Activated naive CD8-positive, alpha-beta T cell treated with anti-CD3 and anti-CD28 coated beads, Interleukin-2, amount 50 U/mL, for 24 hours (primary cell): ENCODE data around the gene GLYATL1.

Experiments
- ATAC-seq: fragments of 150-1000 bp; cut with Tn5 transposase; one replicate; pipeline ENCODE4 v1.10.0; 2021
- DNase-seq: peaks from one replicate; pipeline ENCODE4 v3.0.0; 2021
- H3K27ac Mint-ChIP-seq: one replicate; pipeline ENCODE4 v1.8.0; 2021; ENCODE audit warnings: mild to moderate bottlenecking, mixed read lengths
- H3K27me3 Mint-ChIP-seq: one replicate; pipeline ENCODE4 v1.8.0; 2021; ENCODE audit warnings: mixed read lengths
- H3K36me3 Mint-ChIP-seq: one replicate; pipeline ENCODE4 v1.8.0; 2021; ENCODE audit warnings: low read depth, mixed read lengths
- H3K4me1 Mint-ChIP-seq: one replicate; pipeline ENCODE4 v1.8.0; 2021; ENCODE audit warnings: mixed read lengths
- H3K4me3 Mint-ChIP-seq: one replicate; pipeline ENCODE4 v1.8.0; 2021; ENCODE audit warnings: mild to moderate bottlenecking, moderate library complexity, mixed read lengths
- H3K9me3 Mint-ChIP-seq: one replicate; pipeline ENCODE4 v1.8.0; 2021; ENCODE audit warnings: mixed read lengths

Gene GLYATL1

DNA sequence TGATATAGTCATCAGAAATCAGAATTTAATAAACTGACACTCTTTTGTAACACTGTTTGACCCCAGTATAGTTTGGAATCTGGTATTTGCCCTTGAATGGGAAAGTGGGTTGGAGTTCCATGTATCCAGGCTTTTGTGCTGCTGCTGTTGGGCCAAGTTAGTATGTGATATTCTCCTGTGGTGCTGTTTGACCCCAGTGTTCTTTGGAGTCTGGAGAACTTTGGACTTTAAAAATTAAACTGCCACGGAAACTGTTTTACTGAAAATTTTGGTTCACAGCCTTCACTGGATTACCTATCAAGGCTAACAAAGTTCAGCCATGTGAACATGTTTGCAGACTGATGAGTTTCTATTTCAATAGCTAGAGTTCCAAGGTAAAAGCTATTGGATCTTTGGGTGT is 740 bp downstream of the GLYATL1 start:
- Mint-ChIP-seq H3K9me3 (no peaks in the 10 kb centered on the region), H3K4me3 (no peak overlapping the region), H3K27me3 (no peaks in the 10 kb centered on the region), H3K4me1 (no peaks in the 10 kb centered on the region), H3K36me3 (no peaks in the 10 kb centered on the region), H3K27ac (no peak overlapping the region)
- DNase-seq (no peak), ATAC-seq (no peak)

GRCh38 chr11:58941838-58942237 is 2.5 kb downstream of the GLYATL1 start:
- DNase-seq: no peak
- Mint-ChIP-seq H3K9me3 (no peaks in the 10 kb centered on the region), H3K4me1 (no peaks in the 10 kb centered on the region), H3K36me3 (no peaks in the 10 kb centered on the region), H3K27ac (no peak overlapping the region), H3K27me3 (no peaks in the 10 kb centered on the region), H3K4me3 (no peak overlapping the region)
- no peak for ATAC-seq

DNA sequence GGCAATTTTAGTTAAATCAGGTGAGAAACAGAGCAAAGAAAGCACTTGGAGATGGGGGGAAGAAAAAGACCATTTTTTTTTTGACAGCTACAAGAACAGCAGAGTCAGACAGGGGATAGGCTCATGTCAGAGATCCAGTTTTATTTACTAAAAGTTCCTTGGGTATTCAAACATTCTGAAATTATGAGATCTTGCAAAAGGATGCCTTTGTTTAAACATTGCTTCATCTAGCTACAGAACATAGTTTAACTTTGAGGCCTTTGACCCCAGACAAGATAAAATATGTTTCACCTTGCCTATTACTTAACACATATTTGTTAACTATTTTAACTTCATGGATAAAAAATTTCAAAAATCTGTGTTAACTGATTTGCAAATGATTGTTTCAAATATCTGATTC is 6.4 kb downstream of the GLYATL1 start:
- no peaks in the 10 kb centered on the region for H3K4me1 Mint-ChIP-seq
- H3K27ac Mint-ChIP-seq: no peak overlapping the region
- no peaks in the 10 kb centered on the region for H3K36me3 Mint-ChIP-seq
- H3K4me3 Mint-ChIP-seq: no peak overlapping the region
- H3K9me3 Mint-ChIP-seq: no peaks in the 10 kb centered on the region
- DNase-seq (no peak), ATAC-seq (no peak)
- H3K27me3 Mint-ChIP-seq: peaks cover 4% of the 10 kb centered on the region

DNA sequence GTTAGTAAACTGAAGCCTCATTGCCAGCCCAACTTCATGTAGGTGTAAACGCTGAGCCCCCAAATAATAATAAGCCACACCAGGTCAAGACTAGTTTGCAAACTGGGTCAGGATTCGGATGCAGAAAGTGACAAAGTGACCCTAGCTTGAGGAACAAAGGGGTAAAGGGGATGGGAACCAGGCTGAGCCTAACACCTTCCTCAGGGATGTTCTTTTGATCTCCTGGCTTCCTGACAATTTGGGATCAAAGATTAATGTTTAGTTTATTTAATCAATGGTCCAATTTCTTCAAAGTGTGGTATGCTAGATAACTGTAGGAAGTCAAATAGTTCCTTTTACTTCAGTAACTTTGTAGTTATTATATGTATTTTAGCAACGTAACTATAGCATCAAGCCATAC is 9.9 kb downstream of the GLYATL1 start:
- Mint-ChIP-seq H3K27ac (no peak overlapping the region), H3K36me3 (no peaks in the 10 kb centered on the region), H3K4me3 (no peak overlapping the region), H3K27me3 (peaks cover 4% of the 10 kb centered on the region), H3K4me1 (no peaks in the 10 kb centered on the region), H3K9me3 (no peaks in the 10 kb centered on the region)
- no peak for ATAC-seq
- no peak for DNase-seq

GRCh38 chr11:58957922-58958321 is 18.6 kb downstream of the GLYATL1 start:
- ATAC-seq: no peak
- peaks cover 2% of the 10 kb centered on the region for H3K4me1 Mint-ChIP-seq
- peaks cover 2% of the 10 kb centered on the region for H3K27me3 Mint-ChIP-seq
- H3K4me3 Mint-ChIP-seq: no peak overlapping the region
- H3K36me3 Mint-ChIP-seq: no peaks in the 10 kb centered on the region
- H3K27ac Mint-ChIP-seq: no peak overlapping the region
- no peaks in the 10 kb centered on the region for H3K9me3 Mint-ChIP-seq
- DNase-seq: no peak

DNA sequence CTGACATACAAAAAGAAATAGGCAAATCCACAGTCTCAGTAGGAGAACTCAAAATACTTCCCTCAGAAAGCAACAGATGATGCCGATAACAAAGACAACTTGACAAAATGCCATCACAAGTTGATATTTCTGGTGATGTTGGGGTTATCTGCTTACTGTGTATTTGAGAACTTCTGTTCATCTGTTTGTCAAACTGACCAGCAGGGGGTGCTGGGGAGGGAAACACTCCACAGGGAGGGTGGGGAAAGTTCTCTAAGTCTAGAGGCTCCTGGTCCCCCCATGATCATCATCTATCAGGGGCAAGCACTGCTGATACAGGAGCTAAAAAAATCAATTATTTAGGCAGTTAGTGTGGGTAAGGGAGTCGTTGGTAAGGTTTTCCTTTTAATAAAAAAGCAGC is 19.2 kb downstream of the GLYATL1 start:
- Mint-ChIP-seq H3K27me3 (peaks cover 2% of the 10 kb centered on the region), H3K4me3 (no peak overlapping the region), H3K27ac (no peak overlapping the region), H3K4me1 (peaks cover 2% of the 10 kb centered on the region), H3K9me3 (no peaks in the 10 kb centered on the region), H3K36me3 (no peaks in the 10 kb centered on the region)
- ATAC-seq (no peak), DNase-seq (peak; percentile 52)

GRCh38 chr11:58963551-58964104 is 24.3 kb downstream of the GLYATL1 start:
- Mint-ChIP-seq H3K36me3 (no peaks in the 10 kb centered on the region), H3K27ac (no peak overlapping the region), H3K27me3 (peaks cover 2% of the 10 kb centered on the region), H3K4me1 (no peaks in the 10 kb centered on the region), H3K4me3 (no peak overlapping the region), H3K9me3 (no peaks in the 10 kb centered on the region)
- no peak for ATAC-seq
- DNase-seq: no peak

DNA sequence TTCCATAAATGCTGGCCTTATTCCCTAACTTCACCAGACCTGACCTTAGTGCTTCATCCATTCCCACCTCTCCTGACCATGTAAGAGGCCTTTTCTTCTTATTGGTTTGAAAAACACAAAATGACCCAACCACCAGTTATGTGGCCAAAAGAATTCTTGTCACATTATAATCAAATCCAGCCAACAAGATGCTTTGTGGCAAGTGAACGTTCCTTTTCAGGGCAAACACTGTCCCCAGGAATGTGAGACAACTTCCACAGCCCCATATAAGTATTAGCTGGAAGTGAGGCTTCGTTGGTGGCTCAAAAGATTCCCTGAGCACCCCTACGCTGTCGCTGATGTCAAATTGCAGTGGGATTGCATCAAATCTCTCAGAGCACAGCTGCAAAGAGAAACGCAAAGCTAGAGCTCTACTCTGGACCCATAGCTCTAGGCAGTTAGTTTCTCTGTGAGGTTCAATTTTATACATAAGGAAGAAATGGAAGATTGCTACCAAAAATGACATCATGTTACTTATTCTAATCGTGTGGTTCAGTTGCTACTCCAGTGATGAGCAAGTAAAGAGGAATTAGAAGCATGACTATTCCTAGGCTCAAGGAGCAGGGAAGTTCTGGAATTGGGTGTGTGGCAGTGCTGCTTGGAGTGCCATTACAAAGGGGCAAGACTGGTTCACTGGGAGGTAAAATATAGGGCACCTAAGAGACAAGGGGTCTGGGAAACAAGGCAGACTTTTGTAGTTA is 26.1 kb downstream of the GLYATL1 start:
- no peak overlapping the region for H3K27ac Mint-ChIP-seq
- H3K27me3 Mint-ChIP-seq: peaks cover 5% of the 10 kb centered on the region
- H3K4me3 Mint-ChIP-seq: no peak overlapping the region
- H3K9me3 Mint-ChIP-seq: no peaks in the 10 kb centered on the region
- ATAC-seq (no peak), DNase-seq (no peak)
- no peaks in the 10 kb centered on the region for H3K4me1 Mint-ChIP-seq
- H3K36me3 Mint-ChIP-seq: no peaks in the 10 kb centered on the region

- Mint-ChIP-seq H3K9me3 (peaks cover 5% of the 10 kb centered on the region), H3K4me1 (no peaks in the 10 kb centered on the region), H3K27ac (no peak overlapping the region), H3K36me3 (no peaks in the 10 kb centered on the region), H3K4me3 (no peak overlapping the region), H3K27me3 (peaks cover 5% of the 10 kb centered on the region)
- no peak for DNase-seq
- ATAC-seq: no peak
Observed at GRCh38 chr11:58968251-58968711, 29.0 kb downstream of the GLYATL1 start.

- H3K27ac Mint-ChIP-seq: no peak overlapping the region
- no peaks in the 10 kb centered on the region for H3K9me3 Mint-ChIP-seq
- H3K36me3 Mint-ChIP-seq: no peaks in the 10 kb centered on the region
- no peak for DNase-seq
- no peak for ATAC-seq
- no peak overlapping the region for H3K4me3 Mint-ChIP-seq
- no peaks in the 10 kb centered on the region for H3K27me3 Mint-ChIP-seq
- H3K4me1 Mint-ChIP-seq: no peaks in the 10 kb centered on the region
Observed at GRCh38 chr11:58977470-58977869, 38.2 kb downstream of the GLYATL1 start.

GRCh38 chr11:58979222-58979621 is 39.9 kb downstream of the GLYATL1 start:
- ATAC-seq (no peak), DNase-seq (no peak)
- H3K36me3 Mint-ChIP-seq: no peaks in the 10 kb centered on the region
- no peak overlapping the region for H3K4me3 Mint-ChIP-seq
- H3K27me3 Mint-ChIP-seq: no peaks in the 10 kb centered on the region
- no peak overlapping the region for H3K27ac Mint-ChIP-seq
- H3K9me3 Mint-ChIP-seq: no peaks in the 10 kb centered on the region
- no peaks in the 10 kb centered on the region for H3K4me1 Mint-ChIP-seq

DNA sequence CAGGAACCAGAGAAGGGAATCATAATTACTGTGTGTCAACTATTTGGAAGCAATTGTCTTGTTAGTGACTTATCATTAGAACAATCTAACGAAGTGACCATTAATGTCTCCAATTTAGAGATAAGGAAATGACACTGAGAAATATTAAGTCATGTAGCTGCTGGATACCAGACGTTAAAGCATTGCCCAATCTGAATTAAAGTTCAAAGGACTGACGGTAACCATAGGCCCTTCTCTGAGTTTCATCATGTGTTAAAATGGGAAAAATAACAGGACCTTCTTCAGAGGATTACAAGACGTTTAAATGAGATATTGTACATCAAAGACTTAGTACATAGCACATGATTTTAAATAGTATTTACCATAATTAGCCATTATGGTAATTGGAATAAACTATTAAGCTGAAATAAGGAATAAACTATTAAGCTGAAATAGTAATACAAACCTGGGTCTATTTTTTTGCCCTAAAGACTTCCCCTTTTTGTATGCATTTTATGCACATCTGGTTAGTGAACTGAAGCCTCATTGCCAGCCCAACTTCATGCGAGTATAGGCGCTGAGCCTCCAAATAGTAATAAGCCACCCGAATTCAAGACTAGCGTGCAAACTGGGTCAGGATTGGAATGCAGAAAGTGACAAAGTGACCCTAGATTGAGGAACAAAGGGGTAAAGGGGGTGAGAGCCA is 41.0 kb downstream of the GLYATL1 start:
- Mint-ChIP-seq H3K27me3 (peaks cover 3% of the 10 kb centered on the region), H3K36me3 (no peaks in the 10 kb centered on the region), H3K27ac (no peak overlapping the region), H3K4me1 (no peaks in the 10 kb centered on the region), H3K4me3 (no peak overlapping the region), H3K9me3 (peaks cover 7% of the 10 kb centered on the region)
- DNase-seq (no peak), ATAC-seq (no peak)

- peaks cover 8% of the 10 kb centered on the region for H3K27me3 Mint-ChIP-seq
- H3K4me1 Mint-ChIP-seq: no peaks in the 10 kb centered on the region
Observed at GRCh38 chr11:58992489-58992888, 53.2 kb downstream of the GLYATL1 start.

DNA sequence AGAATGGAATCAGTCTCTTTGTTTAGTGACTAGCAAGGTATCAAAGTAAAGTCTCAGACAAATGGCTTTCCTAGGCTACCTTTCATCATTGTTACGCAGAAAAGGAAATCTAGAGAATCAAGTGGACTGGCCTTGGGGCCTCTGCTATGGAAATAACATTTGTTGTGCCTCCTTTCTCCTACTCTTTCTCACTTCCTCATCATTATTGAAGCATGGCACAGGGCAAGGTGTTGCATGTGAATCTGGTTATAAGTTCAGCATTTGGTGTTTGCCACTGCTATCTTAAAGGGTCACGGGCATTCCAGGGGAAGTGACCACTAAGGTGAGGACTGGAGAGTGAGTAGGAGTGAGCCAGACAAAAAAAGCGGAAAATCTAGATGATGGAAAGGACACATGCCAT is 54.9 kb downstream of the GLYATL1 start:
- DNase-seq: no peak
- no peak overlapping the region for H3K27ac Mint-ChIP-seq

More at GRCh38 chr11:58992489-58992888, 53.2 kb downstream of the GLYATL1 start:
- no peak overlapping the region for H3K4me3 Mint-ChIP-seq
- H3K9me3 Mint-ChIP-seq: no peaks in the 10 kb centered on the region
- no peak for ATAC-seq
- no peak for DNase-seq
- H3K36me3 Mint-ChIP-seq: no peaks in the 10 kb centered on the region
- H3K27ac Mint-ChIP-seq: no peak overlapping the region

More for the DNA sequence above, 54.9 kb downstream of the GLYATL1 start:
- peaks cover 2% of the 10 kb centered on the region for H3K27me3 Mint-ChIP-seq
- H3K4me3 Mint-ChIP-seq: no peak overlapping the region
- no peak for ATAC-seq
- no peaks in the 10 kb centered on the region for H3K4me1 Mint-ChIP-seq
- no peaks in the 10 kb centered on the region for H3K9me3 Mint-ChIP-seq
- H3K36me3 Mint-ChIP-seq: no peaks in the 10 kb centered on the region
